ENCODE measurements around the gene TCN2.
A peak's percentile ranks its signal among the peaks of the same experiment; 100 is the strongest.
"Not testable (repeated sequence)": the region's sequence is repeated elsewhere in the genome, so short reads cannot be mapped to it uniquely, and the experiment has no call there.

The TCN2 gene

GRCh38 chr22:30592360-30592713, 14.6 kb upstream of the TCN2 start:
- not testable (repeated sequence) for H3K27ac Mint-ChIP-seq, DNase-seq, H3K4me1 Mint-ChIP-seq, H3K9me3 Mint-ChIP-seq, H3K4me3 Mint-ChIP-seq
- Mint-ChIP-seq H3K36me3 (peaks cover 12% of the 10 kb centered on the region), H3K27me3 (peaks cover 12% of the 10 kb centered on the region)
- CTCF ChIA-PET = interaction anchor here (1.7 to 2.1 kb wide), 2 partner anchors 14 to 163 kb away, joined by 7 to 8 read pairs; partner anchors contain the start of gene TCN2

GRCh38 chr22:30596199-30596598, 10.8 kb upstream of the TCN2 start:
- Mint-ChIP-seq H3K27me3 (peaks cover 12% of the 10 kb centered on the region), H3K36me3 (no peaks in the 10 kb centered on the region), H3K4me1 (no peaks in the 10 kb centered on the region), H3K27ac (no peak overlapping the region), H3K4me3 (no peak overlapping the region), H3K9me3 (no peaks in the 10 kb centered on the region)
- no peak for DNase-seq
- CTCF ChIA-PET = interaction anchor here (1.2 kb wide), 1 partner anchor 10 kb away, joined by 5 read pairs; no protein-coding TSS in a partner anchor

GRCh38 chr22:30596886-30597285, 10.1 kb upstream of the TCN2 start:
- Mint-ChIP-seq H3K27me3 (peaks cover 12% of the 10 kb centered on the region), H3K9me3 (no peaks in the 10 kb centered on the region), H3K36me3 (no peaks in the 10 kb centered on the region), H3K27ac (no peak overlapping the region), H3K4me3 (no peak overlapping the region), H3K4me1 (no peaks in the 10 kb centered on the region)
- no peak for DNase-seq
- CTCF ChIA-PET = interaction anchor here (0.7 kb wide), 1 partner anchor 9 kb away, joined by 4 read pairs; no protein-coding TSS in a partner anchor

- Mint-ChIP-seq H3K27ac (no peak overlapping the region), H3K4me3 (no peak overlapping the region), H3K4me1 (no peaks in the 10 kb centered on the region), H3K9me3 (no peaks in the 10 kb centered on the region), H3K27me3 (peaks cover 12% of the 10 kb centered on the region), H3K36me3 (no peaks in the 10 kb centered on the region)
- CTCF ChIA-PET = interaction anchor here (0.8 kb wide), 1 partner anchor 8 kb away, joined by 3 read pairs; the partner anchor contains the start of gene TCN2
- no peak for DNase-seq
These were observed 8.0 kb upstream of the TCN2 start for GRCh38 chr22:30598986-30599385.

GRCh38 chr22:30600921-30601320, 6.1 kb upstream of the TCN2 start:
- CTCF ChIA-PET = interaction anchor here (0.7 to 1.6 kb wide), 3 partner anchors 110 to 363 kb away, joined by 3 to 12 read pairs (median 3); no protein-coding TSS in a partner anchor
- Mint-ChIP-seq H3K27ac (no peak overlapping the region), H3K4me1 (peaks cover 6% of the 10 kb centered on the region), H3K9me3 (no peaks in the 10 kb centered on the region), H3K27me3 (peaks cover 13% of the 10 kb centered on the region), H3K36me3 (no peaks in the 10 kb centered on the region), H3K4me3 (no peak overlapping the region)
- DNase-seq = no peak

- no peak for DNase-seq
- H3K36me3 Mint-ChIP-seq = no peaks in the 10 kb centered on the region
- H3K27ac Mint-ChIP-seq = no peak overlapping the region
- H3K9me3 Mint-ChIP-seq = no peaks in the 10 kb centered on the region
- peaks cover 11% of the 10 kb centered on the region for H3K4me1 Mint-ChIP-seq
- CTCF ChIA-PET = interaction anchor here (0.6 to 1.6 kb wide), 4 partner anchors 34 to 154 kb away, joined by 3 to 12 read pairs (median 3); no protein-coding TSS in a partner anchor
- no peak overlapping the region for H3K4me3 Mint-ChIP-seq
- H3K27me3 Mint-ChIP-seq = peaks cover 18% of the 10 kb centered on the region
These were observed 5.5 kb upstream of the TCN2 start for GRCh38 chr22:30601464-30601863.

GRCh38 chr22:30602049-30602448, 4.9 kb upstream of the TCN2 start:
- peaks cover 23% of the 10 kb centered on the region for H3K27me3 Mint-ChIP-seq
- H3K4me1 Mint-ChIP-seq = peaks cover 17% of the 10 kb centered on the region
- H3K27ac Mint-ChIP-seq = no peak overlapping the region
- no peaks in the 10 kb centered on the region for H3K36me3 Mint-ChIP-seq
- no peak overlapping the region for H3K4me3 Mint-ChIP-seq
- DNase-seq = peak; percentile 38
- CTCF ChIA-PET = interaction anchor here (0.6 to 1.6 kb wide), 4 partner anchors 33 to 153 kb away, joined by 3 to 12 read pairs (median 3); no protein-coding TSS in a partner anchor
- H3K9me3 Mint-ChIP-seq = no peaks in the 10 kb centered on the region

- Mint-ChIP-seq H3K36me3 (no peaks in the 10 kb centered on the region), H3K4me3 (no peak overlapping the region), H3K9me3 (no peaks in the 10 kb centered on the region), H3K4me1 (peaks cover 34% of the 10 kb centered on the region), H3K27ac (no peak overlapping the region), H3K27me3 (peaks cover 32% of the 10 kb centered on the region)
- CTCF ChIA-PET = interaction anchor here (0.7 to 1.6 kb wide), 2 partner anchors 152 to 213 kb away, joined by 3 to 4 read pairs; no protein-coding TSS in a partner anchor
- no peak for DNase-seq
These were observed 3.2 kb upstream of the TCN2 start for GRCh38 chr22:30603801-30604200.

- Mint-ChIP-seq H3K27ac (no peak overlapping the region), H3K4me3 (no peak overlapping the region), H3K4me1 (peaks cover 43% of the 10 kb centered on the region), H3K36me3 (no peaks in the 10 kb centered on the region), H3K9me3 (no peaks in the 10 kb centered on the region), H3K27me3 (peaks cover 38% of the 10 kb centered on the region)
- DNase-seq = no peak
- CTCF ChIA-PET = interaction anchor here (1.1 to 1.6 kb wide), 2 partner anchors 107 to 151 kb away, joined by 3 to 4 read pairs; no protein-coding TSS in a partner anchor
These were observed 2.3 kb upstream of the TCN2 start for GRCh38 chr22:30604723-30605122.

GRCh38 chr22:30605449-30606110, 1.4 kb upstream of the TCN2 start:
- Mint-ChIP-seq H3K4me3 (peak overlapping the region; percentile 10), H3K9me3 (no peaks in the 10 kb centered on the region), H3K27me3 (peaks cover 38% of the 10 kb centered on the region), H3K4me1 (peaks cover 47% of the 10 kb centered on the region), H3K27ac (no peak overlapping the region), H3K36me3 (no peaks in the 10 kb centered on the region)
- CTCF ChIA-PET = interaction anchor here (0.7 to 3.3 kb wide), 11 partner anchors 8 to 350 kb away, joined by 3 to 13 read pairs (median 5); partner anchors contain the start of gene PES1
- peak; percentile 66 for DNase-seq

GRCh38 chr22:30607300-30607930, 441 bp downstream of the TCN2 start:
- H3K9me3 Mint-ChIP-seq = no peaks in the 10 kb centered on the region
- H3K4me1 Mint-ChIP-seq = peaks cover 47% of the 10 kb centered on the region
- H3K27me3 Mint-ChIP-seq = peaks cover 43% of the 10 kb centered on the region
- H3K4me3 Mint-ChIP-seq = peak overlapping the region; percentile 65
- no peaks in the 10 kb centered on the region for H3K36me3 Mint-ChIP-seq
- CTCF ChIA-PET = interaction anchor here (0.9 to 3.3 kb wide), 7 partner anchors 15 to 218 kb away, joined by 3 to 13 read pairs (median 5); partner anchors contain the start of genes MTFP1, PES1 and SLC35E4
- no peak for DNase-seq
- no peak overlapping the region for H3K27ac Mint-ChIP-seq

- Mint-ChIP-seq H3K27me3 (peaks cover 43% of the 10 kb centered on the region), H3K36me3 (no peaks in the 10 kb centered on the region), H3K4me1 (peaks cover 47% of the 10 kb centered on the region), H3K9me3 (no peaks in the 10 kb centered on the region), H3K27ac (no peak overlapping the region), H3K4me3 (no peak overlapping the region)
- DNase-seq = no peak
- CTCF ChIA-PET = interaction anchor here (0.6 to 3.3 kb wide), 7 partner anchors 11 to 218 kb away, joined by 3 to 13 read pairs (median 3); partner anchors contain the start of genes PES1 and SLC35E4
These were observed 965 bp downstream of the TCN2 start for GRCh38 chr22:30607939-30608338.

GRCh38 chr22:30609260-30610185, 2.5 kb downstream of the TCN2 start:
- H3K9me3 Mint-ChIP-seq = no peaks in the 10 kb centered on the region
- peaks cover 47% of the 10 kb centered on the region for H3K4me1 Mint-ChIP-seq
- DNase-seq = peak; percentile 52
- H3K27me3 Mint-ChIP-seq = peaks cover 39% of the 10 kb centered on the region
- no peak overlapping the region for H3K4me3 Mint-ChIP-seq
- peak overlapping the region; percentile 1 for H3K27ac Mint-ChIP-seq
- no peaks in the 10 kb centered on the region for H3K36me3 Mint-ChIP-seq
- CTCF ChIA-PET = interaction anchor here (0.8 to 1.3 kb wide), 3 partner anchors 25 to 145 kb away, joined by 3 to 5 read pairs (median 4); no protein-coding TSS in a partner anchor

Measured in activated naive CD4-positive, alpha-beta T cell treated with anti-CD3 and anti-CD28 coated beads, Interleukin-2, amount 10 ng/mL, durations not matched to agents 7 days and 5 days (primary cell).